Vein endothelial cell (primary cell): ENCODE measurements around the gene SLC26A5. TPM values are rescaled to one million over a fixed set of nuclear protein-coding genes. Genes with fewer than 3 reads are reported as not detected.

Experiments
- small RNA-seq: library from RNA; depleted of rRNA; stranded (forward); fragments of <200 nt; gene quantifications from one replicate; pipeline ENCODE3, GENCODE V24; 2012
- total RNA-seq: library from RNA; depleted of rRNA; stranded (reverse); fragments of >200 nt; gene quantifications from 2 replicates; pipeline ENCODE4 v1.2.3, GENCODE V29; 2012

Gene SLC26A5, protein sequence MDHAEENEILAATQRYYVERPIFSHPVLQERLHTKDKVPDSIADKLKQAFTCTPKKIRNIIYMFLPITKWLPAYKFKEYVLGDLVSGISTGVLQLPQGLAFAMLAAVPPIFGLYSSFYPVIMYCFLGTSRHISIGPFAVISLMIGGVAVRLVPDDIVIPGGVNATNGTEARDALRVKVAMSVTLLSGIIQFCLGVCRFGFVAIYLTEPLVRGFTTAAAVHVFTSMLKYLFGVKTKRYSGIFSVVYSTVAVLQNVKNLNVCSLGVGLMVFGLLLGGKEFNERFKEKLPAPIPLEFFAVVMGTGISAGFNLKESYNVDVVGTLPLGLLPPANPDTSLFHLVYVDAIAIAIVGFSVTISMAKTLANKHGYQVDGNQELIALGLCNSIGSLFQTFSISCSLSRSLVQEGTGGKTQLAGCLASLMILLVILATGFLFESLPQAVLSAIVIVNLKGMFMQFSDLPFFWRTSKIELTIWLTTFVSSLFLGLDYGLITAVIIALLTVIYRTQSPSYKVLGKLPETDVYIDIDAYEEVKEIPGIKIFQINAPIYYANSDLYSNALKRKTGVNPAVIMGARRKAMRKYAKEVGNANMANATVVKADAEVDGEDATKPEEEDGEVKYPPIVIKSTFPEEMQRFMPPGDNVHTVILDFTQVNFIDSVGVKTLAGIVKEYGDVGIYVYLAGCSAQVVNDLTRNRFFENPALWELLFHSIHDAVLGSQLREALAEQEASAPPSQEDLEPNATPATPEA
- 0.33 and 0.38 TPM in 2 replicates for total RNA-seq

DNA sequence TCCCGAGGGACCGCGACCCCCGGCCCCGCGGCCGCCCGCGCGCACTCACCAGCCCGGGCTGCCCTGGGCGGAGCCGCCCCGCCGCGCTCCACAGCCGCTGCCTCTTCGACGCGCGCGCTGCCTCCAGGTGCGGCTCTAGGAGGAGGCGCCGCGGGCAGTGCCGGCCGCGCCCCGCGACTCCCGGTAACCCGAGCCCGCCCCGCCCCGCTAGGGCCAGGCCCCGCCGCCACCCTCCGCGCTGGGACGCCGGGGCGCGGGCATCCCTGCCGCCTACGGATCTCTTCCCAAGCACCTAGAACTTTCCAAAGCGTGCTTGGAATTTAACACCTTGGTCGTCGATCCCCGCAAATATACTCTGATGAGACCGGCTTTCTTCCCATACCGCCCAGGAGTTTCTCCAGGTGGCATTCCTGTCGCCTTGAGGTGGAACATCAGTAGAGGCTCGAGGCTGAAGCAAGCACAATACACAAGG lies at the start of gene SLC26A5:
SLC26A5 (minus strand) TSS at position 159 of the 472 bp plus-strand sequence. CDS start 24,693 bp downstream, outside the sequence.

DNA sequence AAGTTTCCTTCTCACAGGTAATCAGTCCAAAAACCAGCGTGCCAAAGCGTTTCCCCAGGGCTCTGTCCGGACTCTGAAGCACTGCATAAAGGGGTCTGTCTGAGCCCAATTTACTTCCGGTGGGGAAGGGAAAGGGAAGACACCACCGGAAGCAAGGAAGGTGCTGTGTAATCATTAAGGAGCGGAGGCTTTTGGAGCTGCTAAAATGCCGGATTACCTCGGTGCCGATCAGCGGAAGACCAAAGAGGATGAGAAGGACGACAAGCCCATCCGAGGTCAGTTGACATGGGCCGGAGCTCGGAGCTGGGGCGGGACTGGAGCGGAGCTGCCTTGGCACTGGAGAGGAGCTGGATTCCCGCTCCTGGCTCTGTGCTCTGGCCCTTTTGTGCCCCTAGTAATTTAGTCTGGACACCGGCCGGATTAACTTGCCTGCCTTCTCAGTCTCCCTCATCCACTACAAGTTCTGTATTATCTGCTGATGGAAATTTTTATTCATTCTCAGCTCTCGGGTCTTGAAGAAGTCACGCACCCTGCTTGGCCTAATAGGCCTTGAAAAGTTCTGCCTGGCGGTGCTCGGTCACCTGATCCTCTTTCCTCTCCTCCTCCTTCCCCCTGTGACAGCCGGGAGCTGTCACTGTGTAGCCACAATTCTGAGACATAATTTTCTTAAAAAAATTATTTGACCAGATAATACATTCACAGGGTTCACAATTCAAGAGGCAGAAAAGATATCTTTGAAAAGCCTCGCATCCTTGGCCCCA lies 98.3 kb downstream of the SLC26A5 start, which contains the start of gene PSMC2:
PSMC2 (plus strand) TSS at position 137 of the 761 bp plus-strand sequence; CDS start at position 206, 69 bp downstream.

DNA sequence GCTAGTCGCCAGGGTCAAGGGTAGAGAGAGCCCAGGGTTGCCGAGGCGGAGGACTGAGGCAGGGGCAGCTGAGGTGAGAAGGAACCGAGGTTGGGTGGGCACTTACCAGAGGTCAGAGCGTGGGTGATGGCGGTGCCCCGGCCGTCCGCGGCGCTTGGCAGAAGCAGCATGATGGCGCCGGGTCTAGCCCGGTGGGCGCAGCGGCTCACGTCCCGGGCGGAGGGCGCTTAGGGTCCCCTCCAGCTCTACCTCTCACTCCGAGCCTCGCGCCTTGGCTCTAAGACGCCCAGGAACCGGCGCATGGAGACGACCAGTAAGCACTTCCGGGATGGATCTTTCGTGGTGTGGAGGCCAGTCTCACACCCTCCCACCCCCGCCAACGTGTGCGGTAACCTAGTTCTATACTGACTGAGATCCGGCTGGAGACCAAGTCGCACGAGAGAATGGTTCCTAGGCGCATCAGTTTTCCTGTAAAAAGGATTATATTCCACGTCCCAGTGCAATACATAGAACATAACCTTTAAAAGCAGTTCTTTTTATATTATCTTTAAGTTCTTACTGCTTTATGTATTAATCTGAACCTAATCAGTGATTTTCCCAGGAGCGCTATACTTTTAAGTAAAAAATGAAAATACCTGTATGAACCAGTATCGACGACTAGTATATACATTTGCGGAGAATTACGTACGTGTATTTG lies 101.4 kb downstream of the SLC26A5 start, which contains the start of gene DNAJC2:
DNAJC2 (minus strand) TSS at position 315 of the 697 bp plus-strand sequence; CDS start at position 170, 145 bp downstream.

Small RNAs within 50 kb of the gene (small RNA-seq; reads per million reads assigned to genes)
- gene RF00019 (not detected), gene RPS29P16 (0.32 reads per million, percentile 11 among the genes with 10 or more reads in this experiment)

Other genes with a start within 250 kb of the SLC26A5 start
- 41.1 and 49.6 TPM in 2 replicates for gene PMPCB, start 148.8 kb downstream of the SLC26A5 start, total RNA-seq
- 18.9 and 32.3 TPM in 2 replicates for gene DNAJC2, start 101.4 kb downstream of the SLC26A5 start, total RNA-seq
- gene PSMC2, start 98.6 kb downstream of the SLC26A5 start, total RNA-seq, result 155 and 221 TPM in 2 replicates